Spleen (tissue), 11 donors: Measurements from ENCODE around the gene SETD1B. TPM values are rescaled to one million over a fixed set of nuclear protein-coding genes. Genes with fewer than 3 reads are reported as not detected.

Experiments used
- DNase-seq: peaks from one replicate; pipeline ENCODE4 v3.0.0-alpha.2; 2020
- H3K27ac ChIP-seq, 8 donors: fragments of 200-600 bp; sonication (generic) in 7 of 8; 1 replicate in 4 of 8; 2 replicates in 4 of 8; pipeline versions ENCODE4 v1.5.0 to v1.8.0; 2016 to 2021; ENCODE audit warnings: inconsistent platforms in 4 of 8, mild to moderate bottlenecking in 4 of 8, moderate library complexity in 1 of 8
- H3K27me3 ChIP-seq, 7 donors: fragments of 200-600 bp; sonication (generic) in 6 of 7; replicated peaks in 1 of 7; 1 replicate in 4 of 7; 2 replicates in 3 of 7; pipeline versions ENCODE4 v1.5.0 to v1.8.0; 2016 to 2021; ENCODE audit warnings: inconsistent platforms in 3 of 7, mild to moderate bottlenecking in 1 of 7
- H3K36me3 ChIP-seq, 6 donors: fragments of 200-600 bp; sonication (generic) in 5 of 6; 1 replicate in 4 of 6; 2 replicates in 2 of 6; pipeline versions ENCODE4 v1.5.0 to v1.8.0; 2016 to 2021; ENCODE audit warnings: inconsistent platforms in 2 of 6
- H3K4me1 ChIP-seq, 6 donors: fragments of 200-600 bp; sonication (generic) in 5 of 6; 1 replicate in 3 of 6; 2 replicates in 3 of 6; pipeline versions ENCODE4 v1.5.0 to v1.8.0; 2016 to 2021; ENCODE audit warnings: inconsistent platforms in 3 of 6
- H3K4me3 ChIP-seq, 8 donors: fragments of 200-600 bp; sonication (generic) in 7 of 8; 1 replicate in 4 of 8; 2 replicates in 4 of 8; pipeline versions ENCODE4 v1.5.0 to v1.8.0; 2016 to 2021; ENCODE audit warnings: inconsistent platforms in 4 of 8, mild to moderate bottlenecking in 4 of 8, moderate library complexity in 2 of 8
- H3K9me3 ChIP-seq, 8 donors: fragments of 200-600 bp; sonication (generic) in 7 of 8; 1 replicate in 4 of 8; 2 replicates in 4 of 8; pipeline versions ENCODE4 v1.5.0 to v1.8.0; 2016 to 2021; ENCODE audit warnings: inconsistent platforms in 4 of 8
- POLR2A ChIP-seq, 3 donors: fragments of 450-650 bp; IDR thresholded peaks; one replicate each; pipeline ENCODE4 v1.5.1; 2017; ENCODE audit warnings: antibody characterized with exemption in 3 of 3, mild to moderate bottlenecking in 1 of 3
- POLR2AphosphoS5 ChIP-seq, 3 donors: sonication (generic); formaldehyde crosslinking; IDR thresholded peaks; one replicate each; pipeline ENCODE4 v1.5.1; 2017; ENCODE audit warnings: antibody characterized with exemption in 3 of 3
- WGBS, 5 donors: extraction: QIAGEN DNeasy Blood & Tissue Kit in 3 of 5; methylation state at CpG; one replicate each; pipeline versions ENCODE4 v1.1.5 to v1.1.7; 2013 to 2018; 5-methylcytosine and 5-hydroxymethylcytosine counted together
- intact Hi-C: fragments of 100-400 bp; cut with DNase I; formaldehyde crosslinking; loops from one replicate; pipeline ENCODE4 v1.15.0; 2023; ENCODE audit warnings: low total_unique reads
- polyA plus RNA-seq, 3 donors: library from polyadenylated mRNA; stranded (reverse); fragments of 200-250 nt; gene quantifications; one replicate each; pipeline ENCODE4 v1.2.1, GENCODE V29; 2013
- total RNA-seq, 7 donors: library from RNA; depleted of rRNA in 3 of 7; stranded (reverse); fragments of >200 nt in 3 of 7; fragmentation: NEBNext Ultra II Directional in 4 of 7; extraction: Animal tissue kit (Norgen Biotek cat#: 25700) in 4 of 7; gene quantifications; one replicate each; pipeline versions ENCODE4 v1.1.0 to v1.2.1, GENCODE V29; 2016 to 2021
- TF ChIP-seq, protein P1 (sequence below), 11 experiments: fragments of 200-600 bp in 7 of 11; fragments of 450-650 bp in 4 of 11; sonication (generic) in 4 of 11; IDR thresholded peaks in 8 of 11; conservative IDR thresholded peaks in 3 of 11; 1 replicate in 7 of 11; 2 replicates in 4 of 11; pipeline versions ENCODE4 v1.4.0 to v1.8.0; 2016 to 2021; ENCODE audit warnings: antibody characterized with exemption in 11 of 11, inconsistent platforms in 4 of 11, mild to moderate bottlenecking in 1 of 11
- donor health status: healthy with polysubstance abuse.
- donor health status: DM: no; HTN: no; CAD: no; lungs with moderate emphysema.
- donor health status: DM: no; HTN: no; CAD: no.
- donor health status: Bipolar disorder and iron deficiency.
- donor health status: healthy.
- donor health status: DM: no; HTN: no; CAD: no.
- donor health status: DM: yes; HTN: yes; CAD: no.

The SETD1B gene
- total and polyA plus RNA-seq, 10 donors: 3.3 to 37.7 (median 22.1) TPM

DNA sequence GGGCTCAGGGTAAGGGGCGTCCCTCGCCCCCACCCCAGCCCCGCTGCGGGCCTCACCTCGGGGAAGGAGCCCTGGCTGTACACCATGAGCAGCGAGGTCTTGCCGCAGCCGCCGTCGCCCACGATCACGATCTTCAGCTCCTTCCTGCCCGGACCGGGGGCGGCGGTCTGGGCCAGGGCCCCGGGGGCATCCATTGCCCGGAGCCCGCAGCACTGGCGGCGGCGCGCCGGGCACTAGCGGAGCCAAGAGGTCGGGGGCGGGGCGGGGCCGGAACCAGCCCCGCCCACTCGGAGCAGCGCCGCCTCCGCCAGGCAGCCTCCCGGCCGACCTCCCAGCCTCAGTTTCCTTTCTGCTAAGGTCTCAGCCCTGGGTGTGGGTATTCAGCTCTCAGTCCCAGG is 10.4 kb upstream of the SETD1B start, which contains the start of gene RHOF:
Gene RHOF, minus strand, starts transcription at position 249 of the 398 bp plus-strand sequence. Its CDS starts 55 bp downstream, at position 194.
- H3K4me1 ChIP-seq: peaks cover 74 to 100% (median 99%) of the 10 kb centered on the region in 6 donors
- intact Hi-C loops: loop anchor here (5.0 kb wide), 1 partner anchor 96 kb away; no protein-coding TSS in a partner anchor
- H3K9me3 ChIP-seq: no peaks in the 10 kb centered on the region
- 0 to 2% (median 1%) methylated on average over 10 to 36 of the region's 36 CpGs for whole genome bisulfite sequencing, 5 donors
- peaks cover 0 to 42% (median 18%) of the 10 kb centered on the region in 6 donors for H3K36me3 ChIP-seq
- DNase-seq: peak; percentile 95
- H3K4me3 ChIP-seq: peak within 1 kb of the TSS; percentile 51 to 80 (median 67)
- TF ChIP-seq POLR2AphosphoS5 (IDR thresholded peaks at IDR 0.05) (peak; percentile 3 to 55 (median 55)), POLR2A (IDR thresholded peaks at IDR 0.05) (peak in 1 of 3 donors; percentile 28)
- TF ChIP-seq, protein P1, sequence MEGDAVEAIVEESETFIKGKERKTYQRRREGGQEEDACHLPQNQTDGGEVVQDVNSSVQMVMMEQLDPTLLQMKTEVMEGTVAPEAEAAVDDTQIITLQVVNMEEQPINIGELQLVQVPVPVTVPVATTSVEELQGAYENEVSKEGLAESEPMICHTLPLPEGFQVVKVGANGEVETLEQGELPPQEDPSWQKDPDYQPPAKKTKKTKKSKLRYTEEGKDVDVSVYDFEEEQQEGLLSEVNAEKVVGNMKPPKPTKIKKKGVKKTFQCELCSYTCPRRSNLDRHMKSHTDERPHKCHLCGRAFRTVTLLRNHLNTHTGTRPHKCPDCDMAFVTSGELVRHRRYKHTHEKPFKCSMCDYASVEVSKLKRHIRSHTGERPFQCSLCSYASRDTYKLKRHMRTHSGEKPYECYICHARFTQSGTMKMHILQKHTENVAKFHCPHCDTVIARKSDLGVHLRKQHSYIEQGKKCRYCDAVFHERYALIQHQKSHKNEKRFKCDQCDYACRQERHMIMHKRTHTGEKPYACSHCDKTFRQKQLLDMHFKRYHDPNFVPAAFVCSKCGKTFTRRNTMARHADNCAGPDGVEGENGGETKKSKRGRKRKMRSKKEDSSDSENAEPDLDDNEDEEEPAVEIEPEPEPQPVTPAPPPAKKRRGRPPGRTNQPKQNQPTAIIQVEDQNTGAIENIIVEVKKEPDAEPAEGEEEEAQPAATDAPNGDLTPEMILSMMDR (IDR thresholded peaks at IDR 0.05 in 8 of 11, conservative IDR thresholded peaks at IDR 0.05 in 3 of 11): no peak
- no peaks in the 10 kb centered on the region for H3K27me3 ChIP-seq
- peak within 1 kb of the TSS; percentile 93 to 100 (median 100) for H3K27ac ChIP-seq

DNA sequence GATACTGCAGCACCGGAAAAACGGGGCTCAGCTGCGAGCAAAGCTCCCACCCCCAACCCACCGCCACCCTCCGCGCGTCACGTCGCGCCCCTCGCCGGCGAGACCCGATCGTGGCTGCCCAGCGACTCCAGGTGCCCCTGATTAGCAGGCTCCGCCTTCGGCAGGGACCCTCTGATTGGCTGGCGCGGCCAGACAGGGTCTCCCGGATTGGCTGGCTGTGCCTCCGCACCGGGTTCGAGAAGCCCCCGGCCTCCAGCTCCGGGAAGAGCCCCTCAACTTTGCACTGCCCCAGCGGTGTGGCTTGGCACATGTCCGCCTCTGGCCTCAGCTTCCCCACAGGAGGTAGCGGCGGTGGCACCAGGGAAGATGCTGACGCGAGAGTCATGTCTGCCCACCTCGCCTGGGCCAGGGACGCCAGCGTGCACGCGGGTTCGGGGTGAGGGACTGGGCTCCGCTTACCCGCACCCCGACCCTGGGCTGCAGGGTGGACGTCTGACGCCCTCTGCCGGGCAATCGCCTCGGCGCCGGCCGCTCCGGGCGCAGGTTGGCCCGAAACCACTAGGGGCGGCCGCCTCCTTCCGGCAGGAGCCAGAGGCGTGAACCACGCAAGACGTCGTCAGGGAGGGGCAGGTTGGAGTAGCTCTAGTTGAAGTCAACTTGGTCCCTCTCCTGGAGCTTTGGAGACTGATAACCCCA is 9.8 kb upstream of the SETD1B start:
- Histone ChIP-seq H3K4me3 (peak overlapping the region; percentile 51 to 80 (median 67)), H3K4me1 (peaks cover 74 to 100% (median 99%) of the 10 kb centered on the region in 6 donors), H3K36me3 (peaks cover 0 to 48% (median 18%) of the 10 kb centered on the region in 6 donors), H3K27me3 (no peaks in the 10 kb centered on the region), H3K9me3 (no peaks in the 10 kb centered on the region), H3K27ac (peak overlapping the region; percentile 93 to 100 (median 100))
- TF ChIP-seq, protein P1 (IDR thresholded peaks at IDR 0.05 in 8 of 11, conservative IDR thresholded peaks at IDR 0.05 in 3 of 11): peak; percentile 96 to 100 (median 100)
- TF ChIP-seq POLR2AphosphoS5 (IDR thresholded peaks at IDR 0.05): peak; percentile 88 to 96 (median 90)
- no peak for TF ChIP-seq POLR2A (IDR thresholded peaks at IDR 0.05)
- intact Hi-C loops: loop anchor here (5.0 kb wide), 1 partner anchor 97 kb away; no protein-coding TSS in a partner anchor
- DNase-seq: peak; percentile 100
- 0% methylated on average over 21 to 59 of the region's 59 CpGs for WGBS, 5 donors

DNA sequence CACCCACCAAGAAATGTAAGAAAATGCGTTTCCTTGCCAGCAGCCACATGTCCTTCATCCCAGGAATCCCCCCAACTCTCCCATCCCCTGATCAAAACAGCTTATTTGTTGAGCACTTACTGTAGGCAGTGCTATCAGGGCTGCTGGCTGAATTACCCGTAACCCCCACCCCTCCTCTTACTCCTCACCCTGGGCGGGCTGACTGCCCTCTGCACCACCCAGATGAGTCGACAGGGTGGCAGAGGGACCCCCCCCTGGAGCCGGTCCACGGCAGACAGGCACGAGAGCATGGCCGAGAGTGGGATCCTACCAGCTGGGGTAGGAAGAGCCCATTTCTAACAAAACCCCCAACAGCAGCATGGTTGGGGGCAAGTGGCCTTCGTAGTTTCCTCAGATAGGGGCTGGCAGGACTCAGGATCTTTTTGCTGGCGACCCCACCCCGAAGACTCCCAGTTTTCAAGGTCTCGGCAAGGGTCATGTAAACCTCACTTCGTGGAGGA is 9.2 kb upstream of the SETD1B start:
- Histone ChIP-seq H3K27ac (peak overlapping the region; percentile 93 to 100 (median 100)), H3K9me3 (no peaks in the 10 kb centered on the region), H3K4me1 (peaks cover 73 to 100% (median 99%) of the 10 kb centered on the region in 6 donors), H3K27me3 (no peaks in the 10 kb centered on the region), H3K4me3 (peak overlapping the region in 6 of 8 donors; percentile 5 to 80 (median 70)), H3K36me3 (peaks cover 0 to 49% (median 18%) of the 10 kb centered on the region in 6 donors)
- 0 to 2% (median 1%) methylated on average over 8 to 13 of the region's 13 CpGs for WGBS, 5 donors
- TF ChIP-seq POLR2AphosphoS5 (IDR thresholded peaks at IDR 0.05) (no peak), POLR2A (IDR thresholded peaks at IDR 0.05) (no peak)
- TF ChIP-seq, protein P1 (IDR thresholded peaks at IDR 0.05 in 8 of 11, conservative IDR thresholded peaks at IDR 0.05 in 3 of 11): no peak
- peak; percentile 89 for DNase-seq
- intact Hi-C loops: loop anchor here (5.0 kb wide), 1 partner anchor 97 kb away; no protein-coding TSS in a partner anchor
